GM21447 (cell line): Measurements from ENCODE around the gene TECPR2.

Experiments used
- ATAC-seq: cut with Tn5 transposase; IDR thresholded peaks from one replicate; pipeline ENCODE4 v1.9.1; 2021; ENCODE audit not compliant: unreplicated experiment

The TECPR2 gene

DNA sequence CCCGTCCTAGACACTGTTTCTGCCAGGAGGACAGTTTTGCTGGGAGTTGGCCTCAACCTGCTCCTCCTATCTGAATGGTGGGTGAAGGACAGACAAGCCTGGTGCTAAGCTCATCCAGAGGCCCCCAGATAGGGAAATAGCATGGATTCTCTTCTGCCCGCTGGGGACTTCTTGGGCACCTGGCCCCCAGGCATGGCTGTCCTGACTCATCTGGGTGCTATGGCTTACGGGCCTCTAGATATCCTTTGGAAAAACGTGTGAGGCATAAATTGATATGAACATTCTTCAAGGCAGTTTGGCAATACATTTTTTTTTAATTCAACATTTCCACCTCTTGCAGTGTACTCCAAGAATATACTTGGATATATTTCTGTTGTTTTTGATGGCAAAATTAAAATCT lies 8.6 kb downstream of the TECPR2 start:
- no peak for ATAC-seq

GRCh38 chr14:102373110-102373509 lies 10.4 kb downstream of the TECPR2 start:
- no peak for ATAC-seq

DNA sequence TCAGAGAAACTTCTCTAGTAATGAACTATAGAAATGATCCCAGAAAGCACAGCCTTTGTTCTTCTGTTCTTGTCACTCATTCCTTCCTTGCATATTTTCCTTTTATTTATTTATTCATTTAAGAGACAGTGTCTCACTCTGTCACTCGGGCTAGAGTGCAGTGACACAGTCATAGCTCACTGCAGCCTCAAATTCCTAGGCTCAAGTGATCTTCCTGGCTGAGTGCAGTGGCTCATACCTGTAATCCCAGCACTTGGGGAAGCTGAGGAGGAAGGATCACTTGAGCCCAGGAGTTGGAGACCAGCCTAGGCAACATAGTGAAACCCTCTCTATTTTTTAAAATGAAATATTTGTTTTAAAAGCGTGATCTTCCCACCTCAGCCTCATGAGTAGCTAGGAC lies 11.5 kb downstream of the TECPR2 start:
- no peak for ATAC-seq

GRCh38 chr14:102375119-102375518 lies 12.4 kb downstream of the TECPR2 start:
- ATAC-seq = no peak

- ATAC-seq = no peak
Measured at GRCh38 chr14:102377696-102378095, 15.0 kb downstream of the TECPR2 start.

GRCh38 chr14:102378830-102379229 lies 16.1 kb downstream of the TECPR2 start:
- no peak for ATAC-seq

DNA sequence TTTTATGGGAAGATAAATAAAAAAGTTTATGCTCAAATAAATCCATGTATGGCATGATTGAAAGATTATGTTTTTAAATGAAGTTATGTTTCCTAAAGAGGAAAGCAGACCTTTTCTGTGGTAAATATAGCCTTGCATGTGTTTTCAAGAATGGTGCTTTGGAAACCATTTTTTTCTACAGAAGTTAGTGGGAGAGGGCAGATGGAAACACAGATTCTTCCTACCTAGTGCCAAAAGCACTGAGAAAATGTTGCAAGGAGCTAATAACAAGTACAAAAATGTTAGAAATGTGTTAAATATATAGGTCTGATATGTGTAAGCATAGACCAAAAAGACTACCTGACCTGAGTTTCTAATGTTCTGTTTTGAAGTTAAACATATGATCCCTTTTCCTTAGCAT lies 24.3 kb downstream of the TECPR2 start:
- no peak for ATAC-seq

DNA sequence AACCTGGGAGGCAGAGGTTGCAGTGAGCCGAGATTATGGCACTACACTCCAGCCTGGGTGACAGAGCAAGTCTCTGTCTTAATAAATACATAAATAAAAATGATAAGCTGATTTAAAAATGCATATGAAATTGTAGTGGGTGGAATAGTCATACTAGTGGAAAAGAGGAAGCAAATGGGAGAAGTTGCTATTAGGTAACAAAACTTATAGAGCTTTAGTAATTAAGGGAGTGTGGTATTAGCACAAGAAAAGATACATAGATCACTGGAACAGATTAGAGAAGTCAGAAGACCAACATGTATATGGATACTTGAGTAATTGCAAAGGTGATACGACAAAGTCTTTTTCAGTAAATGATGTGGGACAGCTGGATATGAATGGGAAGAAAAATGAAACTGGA lies 26.5 kb downstream of the TECPR2 start:
- ATAC-seq = no peak

GRCh38 chr14:102390064-102390855 lies 27.5 kb downstream of the TECPR2 start:
- ATAC-seq = no peak

DNA sequence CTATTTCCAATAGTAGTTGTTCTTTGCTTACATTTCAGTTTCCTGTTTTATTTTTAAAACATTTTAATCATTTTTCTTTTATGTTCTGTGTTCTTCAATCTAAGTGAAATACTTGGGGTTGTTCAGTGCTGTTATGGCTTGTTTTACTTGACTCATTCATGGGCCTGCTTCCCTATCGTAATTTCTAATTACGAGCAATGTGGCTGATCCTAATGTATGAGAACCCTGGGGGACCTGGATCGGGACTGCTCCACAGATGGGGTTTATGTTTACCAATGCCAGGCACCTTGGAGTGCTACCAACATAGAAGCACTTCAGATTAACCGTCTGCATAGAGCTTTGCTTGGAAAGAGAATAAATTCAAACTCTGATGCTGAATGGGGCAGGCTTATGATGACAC lies 29.8 kb downstream of the TECPR2 start:
- no peak for ATAC-seq

DNA sequence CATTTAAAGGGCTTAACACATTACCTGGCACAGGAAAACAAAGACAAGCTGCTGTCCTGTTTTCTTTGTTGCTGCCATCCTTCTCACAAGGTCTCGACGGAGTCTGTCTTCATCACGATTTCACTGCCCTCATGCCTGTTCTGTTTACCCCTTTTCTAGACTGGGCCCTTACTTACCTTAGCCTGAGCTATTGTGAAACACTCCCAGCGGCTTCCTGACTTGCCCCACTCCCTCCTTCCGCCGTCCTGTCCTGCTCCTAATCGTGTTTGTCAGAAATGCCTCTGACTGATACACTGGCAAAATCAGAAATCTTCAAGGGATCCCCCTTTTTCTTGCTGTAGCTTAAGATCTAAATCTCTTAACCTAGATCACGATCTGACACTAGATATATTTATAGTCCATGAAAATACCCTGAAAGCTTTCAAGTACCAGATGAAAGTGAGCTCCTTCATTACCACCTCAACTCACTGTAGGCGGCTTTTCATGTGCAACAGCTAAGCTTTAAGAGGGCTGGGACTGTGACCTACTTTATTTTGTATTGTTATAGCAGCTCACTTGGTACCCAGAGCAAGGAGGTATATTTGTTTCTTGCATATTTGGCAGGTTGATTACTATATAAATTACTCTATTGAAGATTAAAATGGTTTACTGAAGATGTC lies 32.1 kb downstream of the TECPR2 start:
- ATAC-seq = no peak

DNA sequence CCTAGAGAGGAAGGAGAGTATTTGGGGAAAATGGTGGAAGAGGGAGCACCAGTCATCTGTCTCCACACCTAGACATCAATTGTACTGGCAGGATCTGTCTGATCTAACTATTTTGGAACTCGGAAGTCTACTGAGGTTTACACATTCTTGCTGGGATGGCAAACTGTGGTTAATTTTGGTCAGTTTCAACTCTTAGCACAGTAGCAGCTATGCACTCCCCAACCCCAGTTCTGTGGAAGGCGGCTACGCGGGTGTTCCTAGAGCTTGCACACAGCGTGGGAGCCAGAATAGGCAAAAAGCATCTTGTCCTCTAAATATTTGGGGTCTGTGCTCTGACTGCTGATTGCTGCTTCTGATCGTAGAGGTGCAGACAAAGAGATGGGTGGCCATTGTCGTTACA lies 33.8 kb downstream of the TECPR2 start:
- no peak for ATAC-seq

GRCh38 chr14:102403028-102403427 lies 40.3 kb downstream of the TECPR2 start:
- no peak for ATAC-seq

DNA sequence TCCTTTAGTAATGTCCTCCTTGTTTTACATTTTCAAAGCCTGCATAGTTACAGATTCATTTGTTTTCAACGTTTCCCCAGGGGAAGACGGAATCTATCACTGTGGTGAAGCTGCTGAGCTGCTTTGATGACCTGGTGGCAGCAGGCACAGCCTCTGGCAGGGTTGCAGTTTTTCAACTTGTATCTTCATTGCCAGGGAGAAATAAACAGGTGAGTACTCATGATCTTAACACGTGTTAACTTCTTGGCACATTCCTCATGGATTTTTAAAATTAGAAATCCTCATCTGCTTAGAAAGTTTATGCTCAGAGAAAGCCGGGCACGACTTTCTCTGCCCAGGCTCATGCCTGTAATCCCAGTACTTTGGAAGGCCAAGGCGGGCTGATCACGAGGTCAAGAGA lies 44.5 kb downstream of the TECPR2 start:
- no peak for ATAC-seq

- ATAC-seq = no peak
Measured at GRCh38 chr14:102408724-102409123, 46.0 kb downstream of the TECPR2 start.

DNA sequence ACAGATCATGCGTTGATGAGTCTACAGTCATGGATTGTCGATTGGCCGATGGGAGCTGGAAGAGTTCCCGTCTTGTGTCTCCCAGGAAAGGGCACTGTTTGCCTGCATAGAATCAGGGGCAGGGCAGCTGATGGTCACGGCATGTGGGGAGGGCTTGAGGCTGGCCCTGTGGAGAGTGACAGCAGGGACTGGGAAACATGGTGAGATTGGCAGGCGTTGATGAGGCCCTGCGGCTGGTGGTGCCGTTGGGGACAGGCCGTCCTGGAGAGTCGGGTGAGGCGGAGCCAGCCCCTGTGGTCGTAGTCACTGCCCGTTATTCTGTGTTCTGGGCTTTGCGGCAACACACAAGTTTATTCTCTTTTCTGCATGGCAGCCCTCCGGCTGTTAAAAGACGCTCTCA lies 52.9 kb downstream of the TECPR2 start:
- ATAC-seq = no peak

DNA sequence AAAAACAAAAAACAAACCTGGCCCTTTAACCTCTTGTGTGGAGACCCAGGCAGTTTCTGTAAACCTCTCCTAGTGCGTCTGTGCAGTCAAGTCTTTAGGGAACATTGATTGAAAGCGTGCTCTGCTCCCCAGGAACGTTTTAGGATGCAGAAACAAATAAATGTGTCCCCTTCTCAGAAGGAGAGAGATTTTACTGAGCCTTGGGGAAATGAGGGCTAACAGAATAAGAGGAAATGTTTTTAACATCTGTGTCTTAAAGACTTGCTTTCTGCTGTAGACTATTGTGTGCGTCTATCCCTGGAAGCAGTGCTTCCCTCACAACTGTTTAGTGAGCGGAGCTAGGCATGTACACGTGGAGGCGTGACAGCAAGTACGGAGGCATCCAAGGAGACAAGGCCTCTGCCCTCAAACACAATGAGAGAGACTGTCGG lies 54.3 kb downstream of the TECPR2 start:
- no peak for ATAC-seq

- ATAC-seq = no peak
Measured at GRCh38 chr14:102417646-102418045, 54.9 kb downstream of the TECPR2 start.

DNA sequence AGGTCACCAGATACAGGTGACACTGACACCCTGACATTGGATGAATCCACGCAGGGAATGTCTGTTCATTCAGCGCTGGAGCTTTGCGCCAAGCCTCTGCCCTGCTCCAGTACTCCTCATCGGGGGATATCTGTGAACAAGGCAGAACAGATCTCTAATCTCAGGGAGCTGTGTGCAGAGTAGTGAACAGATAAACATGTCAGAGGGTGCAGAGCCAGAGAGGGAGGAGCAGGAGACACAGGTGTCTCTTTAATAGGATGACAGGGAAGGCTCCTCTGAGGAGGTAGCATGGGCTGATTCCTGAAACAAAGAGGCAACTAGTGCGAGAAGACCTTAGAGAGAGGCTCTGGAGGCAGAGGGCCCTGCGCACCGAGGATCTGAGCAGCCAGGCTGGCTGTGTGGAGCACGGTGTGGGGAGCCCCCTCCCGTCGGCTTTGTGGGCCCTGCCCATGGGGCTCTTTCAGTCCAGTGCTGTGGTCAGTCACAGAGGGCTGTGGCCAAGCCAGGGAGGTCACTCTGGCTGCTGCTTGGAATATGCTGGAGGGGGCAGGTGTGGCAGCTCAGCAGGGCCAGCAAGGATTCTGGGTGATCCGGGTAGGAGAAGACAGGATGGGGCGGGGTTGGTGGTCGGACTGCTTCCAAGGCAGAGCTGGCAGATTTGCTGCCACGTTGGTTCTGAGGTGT lies 55.6 kb downstream of the TECPR2 start:
- ATAC-seq = no peak

GRCh38 chr14:102418853-102419240 lies 56.1 kb downstream of the TECPR2 start:
- ATAC-seq = no peak

DNA sequence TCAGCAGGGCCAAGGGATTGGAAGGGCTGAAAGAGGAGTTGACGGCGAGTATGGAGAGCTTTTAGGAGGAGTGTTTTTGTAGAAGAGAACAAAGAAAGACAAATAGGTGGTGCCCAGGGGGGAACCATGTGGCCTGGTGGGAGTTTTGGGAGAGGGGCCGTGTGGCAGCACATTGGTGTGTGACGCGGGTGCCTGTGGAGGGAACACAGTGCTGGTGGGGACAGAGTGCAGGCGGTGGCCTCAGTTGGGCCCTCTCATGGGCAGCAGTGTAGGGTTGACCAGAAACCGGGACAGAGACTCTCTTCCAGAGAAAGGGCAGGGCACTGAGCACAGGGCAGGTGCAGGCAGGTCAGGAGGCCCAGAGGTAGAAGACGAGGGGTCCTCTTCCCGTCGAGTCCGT lies 56.5 kb downstream of the TECPR2 start:
- ATAC-seq = no peak

DNA sequence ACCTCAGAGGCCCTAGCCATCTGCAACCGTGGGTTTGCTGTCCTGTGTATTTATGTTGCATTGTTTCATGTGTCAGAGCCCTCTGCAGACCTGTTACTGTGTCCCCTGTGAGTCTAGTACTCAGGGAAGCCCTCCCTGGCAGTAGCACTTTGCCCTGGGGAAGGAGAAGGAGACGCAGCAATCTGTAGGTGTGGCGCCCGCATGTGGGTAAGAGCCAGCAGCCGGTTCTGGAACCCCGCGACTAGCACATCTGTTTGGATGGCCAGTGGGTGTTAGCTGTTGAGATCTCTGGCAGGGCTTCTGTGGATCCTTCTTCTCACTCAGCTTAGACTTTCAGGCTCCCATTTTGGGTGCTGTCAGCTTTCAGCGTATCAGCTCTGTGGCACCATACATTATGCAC lies 57.0 kb downstream of the TECPR2 start:
- ATAC-seq = no peak
